ENCODE measurements around the gene WDR91.
"Not testable (repeated sequence)": the region's sequence is repeated elsewhere in the genome, so short reads cannot be mapped to it uniquely, and the experiment has no call there.

Gene WDR91

DNA sequence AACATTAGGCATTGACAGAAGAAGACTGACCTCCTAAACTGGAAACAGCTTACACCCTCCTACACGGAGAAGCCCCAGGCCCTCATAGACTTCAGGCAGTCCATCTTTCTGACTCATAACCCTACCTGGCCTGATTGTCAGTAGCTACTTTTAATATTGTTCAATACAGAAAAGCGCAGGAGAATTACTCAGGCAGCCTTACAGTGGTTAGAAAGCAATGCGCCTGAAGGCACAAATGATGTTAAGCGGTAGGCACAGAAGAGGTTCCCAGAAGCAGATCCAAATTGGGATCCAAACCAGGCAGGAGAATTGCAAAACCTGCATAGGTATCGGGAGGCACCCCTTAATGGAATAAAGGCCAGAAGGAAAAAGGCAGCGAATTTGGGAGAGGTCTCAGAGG, 35.4 kb downstream of the WDR91 start:
- no peak for DNase-seq

DNA sequence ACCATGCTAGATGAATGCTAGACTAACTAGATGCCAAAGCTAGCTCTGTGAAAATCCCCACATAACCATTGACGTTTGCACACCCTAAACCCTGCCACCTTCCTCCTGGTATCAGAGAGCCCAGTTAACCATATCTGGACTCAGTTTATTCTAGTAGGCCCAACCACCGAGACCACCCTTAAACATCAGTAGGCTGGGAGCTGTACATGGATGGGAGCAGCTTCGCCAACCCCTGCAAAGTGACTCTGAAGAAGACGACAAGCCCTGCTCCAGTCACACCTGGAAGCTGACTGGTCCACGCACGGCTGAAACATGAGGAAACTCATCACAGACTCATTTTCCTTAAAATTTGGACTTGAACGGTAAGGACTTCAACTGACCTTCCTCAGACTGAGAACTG, 36.4 kb downstream of the WDR91 start:
- no peak for DNase-seq

- DNase-seq: not testable (repeated sequence)
Measured at GRCh38 chr7:135173916-135174315, 37.4 kb downstream of the WDR91 start.

GRCh38 chr7:135171581-135172291, 39.6 kb downstream of the WDR91 start:
- not testable (repeated sequence) for DNase-seq

DNA sequence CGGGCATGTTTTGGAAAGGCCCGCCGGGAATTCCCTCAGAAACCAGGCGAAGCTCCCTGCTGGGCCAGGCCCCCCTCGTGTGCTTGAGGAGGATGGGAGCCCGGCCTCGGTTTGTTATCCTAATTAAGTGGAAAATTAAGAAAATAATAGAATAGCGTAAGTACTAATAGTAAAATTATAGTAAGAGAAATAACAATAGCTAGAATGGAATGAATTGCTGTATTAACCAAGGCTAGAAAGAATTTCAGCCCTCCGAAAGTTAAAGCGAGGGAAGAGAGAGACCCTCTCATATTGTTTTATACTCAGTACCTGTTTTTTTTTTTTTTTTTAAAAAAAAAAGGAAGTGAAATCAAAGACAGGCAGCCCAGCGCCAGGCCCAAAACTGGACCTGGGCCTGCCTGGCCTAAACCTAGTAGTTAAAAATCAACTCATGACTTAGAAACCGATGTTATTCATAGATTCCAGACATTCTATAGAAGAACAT, 40.3 kb downstream of the WDR91 start:
- DNase-seq: not testable (repeated sequence)

DNA sequence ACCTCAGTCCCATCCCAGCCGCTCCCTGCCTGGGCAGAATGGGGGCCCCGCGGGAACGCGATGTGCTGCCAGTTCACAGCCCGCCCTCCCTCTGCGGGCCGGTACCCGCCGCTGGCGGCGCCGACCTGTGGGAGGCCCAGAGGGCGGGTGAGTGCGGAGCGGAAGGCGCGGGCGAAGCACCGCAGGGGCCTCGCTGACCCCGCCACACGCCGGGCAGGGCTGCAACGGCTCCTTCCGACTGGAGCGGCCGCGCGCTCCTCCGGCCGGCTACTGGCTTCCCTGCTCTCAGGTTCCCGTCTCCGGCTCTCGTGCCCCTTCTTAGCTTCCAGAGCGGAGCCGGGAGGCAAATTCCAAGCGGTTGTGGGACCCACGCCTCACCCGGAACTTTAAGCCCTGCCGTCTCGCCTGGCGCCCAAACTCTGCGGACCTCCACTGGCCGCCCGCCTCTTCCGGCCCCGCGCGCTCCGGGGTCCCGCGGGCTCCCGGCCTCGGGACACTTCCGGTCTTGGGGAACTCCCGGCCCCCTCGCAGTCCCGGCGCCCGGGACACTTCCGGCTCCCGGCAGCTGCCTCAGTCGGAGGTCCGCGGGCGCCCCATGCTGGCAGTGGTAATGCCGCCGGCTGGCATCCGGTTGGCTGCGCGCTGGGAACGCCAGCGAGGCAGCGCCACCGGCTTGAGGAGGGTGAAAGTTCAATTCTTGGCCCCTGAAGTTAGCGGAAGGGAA, 40.9 kb downstream of the WDR91 start, which contains the start of gene CYREN:
TSS of gene CYREN (minus strand) at position 434 of the 724 bp plus-strand sequence. CDS start 1,785 bp downstream, outside the sequence.
- DNase-seq: peak; percentile 91 to 92

DNA sequence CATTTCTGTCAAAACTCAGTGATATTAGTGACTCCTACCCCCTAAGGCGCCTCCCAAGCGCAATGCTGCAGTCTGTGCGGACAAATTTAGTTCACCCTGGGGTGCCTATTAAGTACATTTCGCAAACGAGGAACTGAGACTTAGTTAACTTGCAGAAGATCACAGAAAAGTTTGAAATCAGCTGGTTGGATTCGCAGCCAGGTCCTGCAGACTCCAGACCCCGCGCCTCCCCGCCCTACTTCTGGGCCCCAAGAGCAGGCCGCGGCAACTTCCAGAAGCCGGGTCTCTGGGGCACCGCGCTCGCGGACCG, 41.4 kb downstream of the WDR91 start:
- DNase-seq: no peak

GRCh38 chr7:135169141-135169963, 42.0 kb downstream of the WDR91 start:
- DNase-seq: peak; percentile 71 to 73

DNA sequence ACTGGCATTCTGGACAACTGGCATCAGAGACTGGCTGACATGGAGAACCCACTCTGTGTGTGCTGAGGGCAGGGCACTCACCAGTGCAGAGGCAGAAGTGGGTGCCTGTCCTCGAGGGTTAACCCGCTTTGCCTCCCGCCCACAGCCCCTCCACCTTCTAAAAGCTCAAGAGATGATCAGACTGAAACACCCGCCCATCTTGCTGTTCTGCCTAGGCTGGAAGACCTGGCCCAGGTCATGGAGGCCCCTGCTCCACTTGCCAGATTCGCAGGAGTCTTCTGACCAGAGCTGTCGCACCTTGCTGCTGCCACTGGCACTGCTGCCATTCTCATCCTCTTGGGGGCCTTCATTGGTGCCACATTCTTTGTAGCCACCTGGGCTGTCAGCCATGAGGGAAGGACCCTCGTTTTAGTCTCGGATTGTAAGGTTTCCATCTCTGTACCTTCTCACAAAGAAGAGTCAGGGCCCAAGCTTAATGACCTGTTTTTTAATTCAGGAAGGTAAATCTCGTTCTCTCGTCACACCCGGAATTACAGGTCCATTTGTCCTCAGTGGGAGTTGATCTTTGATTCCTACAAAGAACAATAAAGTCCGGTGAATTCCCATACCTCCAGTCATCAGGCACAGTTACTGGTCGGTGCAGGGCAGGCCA, 42.7 kb downstream of the WDR91 start:
- no peak for DNase-seq

DNA sequence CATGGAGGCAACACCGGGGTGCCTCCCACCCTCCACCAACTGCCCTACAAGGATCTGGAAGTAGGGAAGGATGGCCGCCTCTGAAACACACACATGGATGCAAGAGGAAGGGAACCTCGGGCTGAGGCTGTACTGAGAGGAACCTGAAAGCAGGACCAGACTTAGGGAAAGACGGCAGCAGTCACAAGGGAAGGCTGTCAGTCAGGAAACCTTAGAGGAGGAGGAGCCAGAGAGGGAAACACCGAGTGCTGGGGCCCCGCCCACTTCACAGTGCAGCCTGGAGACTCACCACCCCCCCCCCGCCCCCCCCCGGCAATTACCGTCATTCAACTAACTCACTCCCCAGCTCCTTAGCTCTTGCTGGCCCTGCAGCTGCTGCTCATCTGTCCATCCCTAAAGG, 43.3 kb downstream of the WDR91 start:
- DNase-seq: peak; percentile 43 to 47

GRCh38 chr7:135167365-135167917, 43.9 kb downstream of the WDR91 start:
- no peak for DNase-seq

DNA sequence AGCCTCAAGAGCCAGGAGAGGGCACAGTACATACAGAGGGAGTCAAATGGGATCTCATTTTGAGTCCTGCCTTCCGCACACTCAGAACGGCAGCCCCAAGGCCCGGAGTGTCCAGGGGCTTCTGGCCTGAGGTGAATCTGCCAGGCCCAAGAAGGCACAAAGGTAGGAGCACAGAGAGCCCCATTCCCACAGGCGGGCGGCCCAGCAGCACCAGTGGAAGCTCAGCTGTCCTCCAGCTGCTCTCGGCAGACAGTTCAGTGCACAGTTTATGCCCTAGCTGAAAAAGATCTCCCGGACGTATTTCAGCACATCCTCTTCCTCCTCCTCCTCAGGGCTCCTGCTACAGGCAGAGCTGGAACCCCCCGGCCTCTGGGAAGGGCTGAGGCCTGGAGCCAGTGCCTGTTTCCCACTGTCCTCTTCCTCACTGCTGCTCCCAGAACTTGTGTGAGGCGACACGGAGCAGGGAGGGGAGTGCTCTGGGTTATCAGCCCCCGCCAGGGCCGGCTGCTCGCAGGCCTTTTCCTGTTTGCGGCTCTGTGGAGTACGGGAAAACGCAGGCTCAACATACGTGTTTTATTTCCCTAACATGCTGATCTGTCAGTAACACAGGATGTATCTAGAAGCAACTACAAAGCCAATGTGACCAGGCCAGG, 44.9 kb downstream of the WDR91 start:
- no peak for DNase-seq

- no peak for DNase-seq
Measured at GRCh38 chr7:135165862-135166261, 45.5 kb downstream of the WDR91 start.

DNA sequence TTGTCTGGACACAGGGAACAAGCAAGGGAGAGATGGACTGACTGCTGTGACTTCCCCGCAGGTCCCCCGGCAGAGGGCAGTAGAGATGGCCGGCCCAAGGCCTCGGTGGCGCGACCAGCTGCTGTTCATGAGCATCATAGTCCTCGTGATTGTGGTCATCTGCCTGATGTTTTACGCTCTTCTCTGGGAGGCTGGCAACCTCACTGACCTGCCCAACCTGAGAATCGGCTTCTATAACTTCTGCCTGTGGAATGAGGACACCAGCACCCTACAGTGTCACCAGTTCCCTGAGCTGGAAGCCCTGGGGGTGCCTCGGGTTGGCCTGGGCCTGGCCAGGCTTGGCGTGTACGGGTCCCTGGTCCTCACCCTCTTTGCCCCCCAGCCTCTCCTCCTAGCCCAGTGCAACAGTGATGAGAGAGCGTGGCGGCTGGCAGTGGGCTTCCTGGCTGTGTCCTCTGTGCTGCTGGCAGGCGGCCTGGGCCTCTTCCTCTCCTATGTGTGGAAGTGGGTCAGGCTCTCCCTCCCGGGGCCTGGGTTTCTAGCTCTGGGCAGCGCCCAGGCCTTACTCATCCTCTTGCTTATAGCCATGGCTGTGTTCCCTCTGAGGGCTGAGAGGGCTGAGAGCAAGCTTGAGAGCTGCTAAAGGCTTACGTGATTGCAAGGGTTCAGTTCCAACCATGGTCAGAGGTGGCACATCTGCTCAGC, 46.8 kb downstream of the WDR91 start:
- DNase-seq: no peak

GRCh38 chr7:135162382-135163001, 48.8 kb downstream of the WDR91 start:
- DNase-seq: no peak

DNA sequence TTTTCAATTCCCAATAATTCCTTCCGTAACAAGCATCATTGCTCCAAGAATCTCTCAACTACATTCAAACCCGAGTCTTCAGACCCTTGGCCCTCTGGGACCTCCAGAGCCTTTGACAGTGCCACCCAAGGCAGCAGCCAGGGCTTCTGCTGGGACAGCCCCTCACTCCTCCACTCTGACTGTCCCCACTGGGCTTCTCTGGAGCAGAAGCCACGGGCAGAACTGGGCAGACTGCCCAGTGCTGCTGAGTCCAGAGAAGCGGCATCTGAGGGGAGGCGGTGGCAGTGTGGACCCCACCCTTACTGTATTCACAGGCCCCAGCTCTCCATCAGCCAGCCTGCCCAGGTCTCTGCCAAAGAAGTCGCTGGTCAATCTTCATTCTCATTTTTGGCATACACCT, 49.7 kb downstream of the WDR91 start:
- DNase-seq: no peak

DNA sequence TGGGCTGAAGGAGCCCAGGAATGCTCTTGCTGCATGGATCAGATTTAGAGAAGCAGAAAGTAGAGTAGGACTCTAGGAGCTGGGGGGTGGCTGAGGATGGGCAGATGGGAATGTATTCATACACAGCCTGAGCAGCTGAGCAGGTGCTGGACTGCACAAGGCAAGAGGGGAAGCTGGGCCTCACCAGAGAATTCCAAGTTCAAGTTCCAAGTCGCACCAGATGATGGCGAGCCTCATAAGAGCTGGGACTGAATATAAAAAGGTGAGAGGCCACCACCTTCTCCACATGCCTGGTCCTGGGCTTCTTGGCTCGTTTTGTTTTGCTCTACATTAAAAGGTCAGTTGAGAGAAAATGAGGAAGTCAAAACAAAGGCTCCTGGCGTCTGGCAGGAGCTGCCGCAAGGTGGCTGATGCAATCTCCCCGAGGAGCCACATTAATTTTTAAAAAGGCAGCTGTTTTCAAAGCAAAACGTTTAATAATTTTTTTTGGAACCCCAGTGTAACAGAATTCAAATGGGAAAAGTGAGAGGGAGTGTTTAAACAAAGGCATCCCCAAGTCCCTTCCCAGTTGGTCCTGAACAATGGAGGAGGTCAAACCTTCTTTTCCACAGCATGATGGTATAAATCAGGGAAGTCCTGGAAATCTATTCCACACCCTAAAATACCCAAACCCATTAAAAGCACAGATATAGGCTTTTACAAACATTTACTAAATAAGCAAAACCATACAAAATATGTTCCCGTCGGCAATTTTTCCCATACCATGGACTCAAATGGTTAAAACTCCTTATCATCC, 50.3 kb downstream of the WDR91 start:
- peak in 1 of 2 donors; percentile 25 for DNase-seq

- no peak for DNase-seq
Measured at GRCh38 chr7:135160098-135160857, 51.0 kb downstream of the WDR91 start.
